HepG2 (cell line): ENCODE results near the gene NKD1. TPM values are rescaled to one million over a fixed set of nuclear protein-coding genes. Genes with fewer than 3 reads are reported as not detected.

ENCODE experiments used
- BCL6 ChIP-seq: IDR thresholded peaks from 2 replicates; pipeline ENCODE4 v1.6.1; 2016; ENCODE audit warnings: missing genetic modification reagents, missing compliant biosample characterization
- FOXC1 ChIP-seq: sonication (generic); formaldehyde crosslinking; IDR thresholded peaks from 2 replicates; pipeline ENCODE4 v1.8.0; 2022; ENCODE audit warnings: mild to moderate bottlenecking, missing genetic modification reagents, borderline replicate concordance
- FOXJ3 ChIP-seq: sonication (generic); formaldehyde crosslinking; IDR thresholded peaks from 2 replicates; pipeline ENCODE4 v1.4.0; 2020; ENCODE audit warnings: missing genetic modification reagents, mild to moderate bottlenecking, borderline replicate concordance
- GTF3A ChIP-seq: sonication (generic); formaldehyde crosslinking; conservative IDR thresholded peaks from 2 replicates; pipeline ENCODE4 v1.4.0; 2020; ENCODE audit warnings: mild to moderate bottlenecking, missing genetic modification reagents
- HMG20A ChIP-seq: IDR thresholded peaks from 2 replicates; pipeline ENCODE4 v1.6.1; 2016; ENCODE audit warnings: borderline replicate concordance
- HMGXB4 ChIP-seq, 2 experiments: sonication (generic) in 1 of 2; formaldehyde crosslinking in 1 of 2; IDR thresholded peaks; 2 replicates each; pipeline versions ENCODE4 v1.4.0 to v1.6.1; 2018 to 2020; ENCODE audit warnings: missing genetic modification reagents in 2 of 2, borderline replicate concordance in 1 of 2, low read depth in 1 of 2, mild to moderate bottlenecking in 1 of 2, missing biosample characterization in 1 of 2
- IKZF4 ChIP-seq: sonication (generic); formaldehyde crosslinking; IDR thresholded peaks from 2 replicates; pipeline ENCODE4 v1.5.1; 2020; ENCODE audit warnings: borderline replicate concordance, mild to moderate bottlenecking, low read depth, missing genetic modification reagents; ENCODE audit errors: not compliant biosample characterization
- MXI1 ChIP-seq: IDR thresholded peaks from 3 replicates; pipeline ENCODE4 v1.6.1; 2012; ENCODE audit warnings: low read depth, low read length, inconsistent platforms, borderline replicate concordance
- NFIC ChIP-seq: IDR thresholded peaks from 2 replicates; pipeline ENCODE4 v1.6.1; 2012; ENCODE audit warnings: mild to moderate bottlenecking, low read length, inconsistent platforms
- NR2F6 ChIP-seq, 2 experiments: IDR thresholded peaks; 2 replicates each; pipeline ENCODE4 v1.6.1; 2016; ENCODE audit warnings: antibody characterized with exemption in 1 of 2, mild to moderate bottlenecking in 1 of 2
- RAD21 ChIP-seq: fragments of 450-650 bp; formaldehyde crosslinking; IDR thresholded peaks from 2 replicates; pipeline ENCODE4 v1.5.0; 2020; ENCODE audit warnings: mild to moderate bottlenecking
- SIN3A ChIP-seq: IDR thresholded peaks from 2 replicates; pipeline ENCODE4 v1.6.1; 2011; ENCODE audit warnings: low read depth, mild to moderate bottlenecking, control low read depth, low read length, borderline replicate concordance
- WIZ ChIP-seq: sonication (generic); formaldehyde crosslinking; IDR thresholded peaks from 2 replicates; pipeline ENCODE4 v1.5.1; 2020; ENCODE audit warnings: mild to moderate bottlenecking, missing genetic modification reagents
- ZBTB7B ChIP-seq: sonication (generic); formaldehyde crosslinking; IDR thresholded peaks from 2 replicates; pipeline ENCODE4 v1.4.0; 2020; ENCODE audit warnings: missing genetic modification reagents
- ZNF280B ChIP-seq: sonication (generic); formaldehyde crosslinking; IDR thresholded peaks from 2 replicates; pipeline ENCODE4 v1.5.0; 2020; ENCODE audit warnings: missing genetic modification reagents, mild to moderate bottlenecking, borderline replicate concordance
- ZNF562 ChIP-seq: sonication (generic); formaldehyde crosslinking; IDR thresholded peaks from 2 replicates; pipeline ENCODE4 v1.8.0; 2022; ENCODE audit warnings: missing genetic modification reagents, borderline replicate concordance
- ZNF674 ChIP-seq: sonication (generic); formaldehyde crosslinking; IDR thresholded peaks from 2 replicates; pipeline ENCODE4 v1.5.0; 2020; ENCODE audit warnings: low read depth, mild to moderate bottlenecking, missing genetic modification reagents
- ZNF772 ChIP-seq: sonication (generic); formaldehyde crosslinking; IDR thresholded peaks from 2 replicates; pipeline ENCODE4 v1.5.0; 2020; ENCODE audit warnings: mild to moderate bottlenecking, missing genetic modification reagents
- polyA plus RNA-seq, 8 experiments: library from polyadenylated mRNA; depleted of rRNA in 3 of 8; stranded (reverse) in 7 of 8; unstranded in 1 of 8; fragments of >200 nt; fragmentation: Illumina TruSeq in 4 of 8; extraction: Trizol in 4 of 8; gene quantifications; 2 replicates each; pipeline versions ENCODE4 v1.2.1 to v1.2.3, GENCODE V29; 2011 to 2016; ENCODE audit warnings: low read depth in 4 of 8, missing spikeins in 1 of 8, mixed read lengths in 1 of 8; ENCODE audit not compliant: insufficient read depth in 1 of 8
- total RNA-seq, 5 experiments: library from RNA; depleted of rRNA; stranded (reverse); fragments of >200 nt; fragmentation: Illumina TruSeq; extraction: Trizol; gene quantifications; 2 replicates each; pipeline ENCODE4 v1.2.3, GENCODE V29; 2016; ENCODE audit warnings: low read depth in 1 of 5
- TF ChIP-seq, protein P1 (sequence below): sonication (generic); formaldehyde crosslinking; IDR thresholded peaks from 2 replicates; pipeline ENCODE4 v1.5.0; 2020; ENCODE audit warnings: mild to moderate bottlenecking, missing genetic modification reagents
- TF ChIP-seq, protein P2 (sequence below): sonication (generic); formaldehyde crosslinking; IDR thresholded peaks from 2 replicates; pipeline ENCODE4 v1.8.1; 2023; ENCODE audit warnings: mild to moderate bottlenecking, moderate library complexity, missing genetic modification reagents

The NKD1 gene
- total and polyA plus RNA-seq, 2 of the 13 experiments (the other 11 are each of a cell fraction or from before 2014, with no cell fraction given), result 70.4 to 121 TPM

DNA sequence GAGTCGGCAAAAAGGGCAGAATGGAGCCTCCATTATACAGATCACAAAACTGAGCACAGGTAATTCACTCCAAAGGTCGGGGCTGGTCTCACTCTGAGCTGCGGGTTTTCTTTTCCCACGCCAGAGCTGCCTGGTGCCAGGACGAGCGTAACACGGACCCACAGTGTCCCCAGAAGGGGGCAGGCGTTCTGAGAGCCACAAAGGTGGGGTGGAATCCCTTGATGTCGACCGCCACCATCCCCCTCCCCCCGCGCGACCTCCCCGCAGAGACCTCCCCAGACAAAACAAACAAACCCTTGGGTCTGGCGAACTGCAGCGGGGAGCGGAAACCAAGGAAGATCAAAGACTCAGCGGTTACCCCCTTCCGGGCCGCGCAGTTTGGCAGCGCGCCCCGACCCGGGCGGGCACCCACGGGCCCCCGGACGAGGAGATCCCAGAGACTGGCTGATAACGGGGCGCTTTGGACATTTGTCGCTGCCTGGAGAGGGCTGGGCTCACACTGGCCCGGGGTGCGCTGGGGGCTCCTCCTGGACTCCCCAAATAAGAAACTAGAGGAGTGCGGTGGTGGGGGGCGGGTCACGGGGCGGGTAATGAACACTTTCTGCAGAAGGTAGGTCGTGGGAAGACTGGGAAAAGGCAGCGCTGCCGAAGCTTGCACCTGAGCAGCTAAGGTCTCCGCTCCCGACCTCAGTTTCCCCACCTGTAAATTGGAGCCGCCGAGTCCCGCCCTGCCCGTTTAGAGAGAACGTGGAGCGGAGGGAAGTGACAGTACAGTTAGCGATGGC, 664 bp upstream of the NKD1 start (continued):
- TF ChIP-seq, protein P1, sequence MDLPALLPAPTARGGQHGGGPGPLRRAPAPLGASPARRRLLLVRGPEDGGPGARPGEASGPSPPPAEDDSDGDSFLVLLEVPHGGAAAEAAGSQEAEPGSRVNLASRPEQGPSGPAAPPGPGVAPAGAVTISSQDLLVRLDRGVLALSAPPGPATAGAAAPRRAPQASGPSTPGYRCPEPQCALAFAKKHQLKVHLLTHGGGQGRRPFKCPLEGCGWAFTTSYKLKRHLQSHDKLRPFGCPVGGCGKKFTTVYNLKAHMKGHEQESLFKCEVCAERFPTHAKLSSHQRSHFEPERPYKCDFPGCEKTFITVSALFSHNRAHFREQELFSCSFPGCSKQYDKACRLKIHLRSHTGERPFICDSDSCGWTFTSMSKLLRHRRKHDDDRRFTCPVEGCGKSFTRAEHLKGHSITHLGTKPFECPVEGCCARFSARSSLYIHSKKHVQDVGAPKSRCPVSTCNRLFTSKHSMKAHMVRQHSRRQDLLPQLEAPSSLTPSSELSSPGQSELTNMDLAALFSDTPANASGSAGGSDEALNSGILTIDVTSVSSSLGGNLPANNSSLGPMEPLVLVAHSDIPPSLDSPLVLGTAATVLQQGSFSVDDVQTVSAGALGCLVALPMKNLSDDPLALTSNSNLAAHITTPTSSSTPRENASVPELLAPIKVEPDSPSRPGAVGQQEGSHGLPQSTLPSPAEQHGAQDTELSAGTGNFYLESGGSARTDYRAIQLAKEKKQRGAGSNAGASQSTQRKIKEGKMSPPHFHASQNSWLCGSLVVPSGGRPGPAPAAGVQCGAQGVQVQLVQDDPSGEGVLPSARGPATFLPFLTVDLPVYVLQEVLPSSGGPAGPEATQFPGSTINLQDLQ (CRISPR knock-in tag), result no peak; the same call in 1 of the 2 replicates
- peak; percentile 42; the same call in 1 of the 3 replicates for TF ChIP-seq MXI1
- TF ChIP-seq NFIC, result peak; percentile 96
- peak; percentile 88 for TF ChIP-seq BCL6 (CRISPR knock-in tag)
- TF ChIP-seq GTF3A (CRISPR knock-in tag), result no peak
- no peak for TF ChIP-seq WIZ (CRISPR knock-in tag)
- TF ChIP-seq IKZF4 (CRISPR knock-in tag), result no peak
- TF ChIP-seq RAD21 (CRISPR knock-in tag), result peak; percentile 63
- TF ChIP-seq FOXC1 (CRISPR knock-in tag), result peak; percentile 47; the same call in 1 of the 2 replicates
- no peak for TF ChIP-seq ZNF280B (CRISPR knock-in tag)
- TF ChIP-seq, protein P2, sequence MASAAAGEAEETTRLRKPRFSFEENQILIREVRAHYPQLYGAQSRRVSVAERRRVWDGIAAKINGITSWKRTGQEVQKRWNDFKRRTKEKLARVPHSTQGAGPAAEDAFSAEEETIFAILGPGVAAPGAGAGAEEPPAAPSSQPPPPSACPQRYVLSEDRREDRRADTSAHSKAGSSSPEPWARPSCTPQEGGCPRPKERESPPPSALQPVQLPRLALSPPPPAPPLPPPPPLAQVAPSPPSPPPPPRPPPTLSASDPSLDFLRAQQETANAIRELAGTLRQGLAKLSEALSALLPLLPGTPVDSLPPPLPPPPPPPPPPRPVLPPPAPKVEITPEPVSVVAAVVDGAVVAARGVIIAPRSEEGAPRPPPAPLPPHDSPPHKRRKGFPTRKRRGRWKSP (CRISPR knock-in tag), result peak; percentile 67; the same call in 1 of the 2 replicates
- peak; percentile 99 for TF ChIP-seq ZBTB7B (CRISPR knock-in tag)
- peak; percentile 22 to 32; a peak in 1 of 4 replicates for TF ChIP-seq HMGXB4 (CRISPR knock-in tag; IDR thresholded peaks at IDR 0.05; ENCODE audit: borderline replicate concordance in 1 of 2, low read depth in 1 of 2)
- TF ChIP-seq SIN3A, result peak; percentile 30; the same call in 1 of the 2 replicates
- TF ChIP-seq FOXJ3, result peak; percentile 76; the same call in 1 of the 2 replicates
- peak; percentile 82; the same call in 1 of the 2 replicates for TF ChIP-seq HMG20A (CRISPR knock-in tag)
- TF ChIP-seq ZNF772 (CRISPR knock-in tag), result no peak
- TF ChIP-seq ZNF674 (CRISPR knock-in tag), result no peak
- peak; percentile 89 for TF ChIP-seq NR2F6 (IDR thresholded peaks at IDR 0.05)
- TF ChIP-seq NR2F6 (CRISPR knock-in tag; IDR thresholded peaks at IDR 0.05), result peak; percentile 86
- TF ChIP-seq ZNF562 (CRISPR knock-in tag), result no peak
